Brain microvascular endothelial cell (primary cell): ENCODE results near the gene LRMDA.
"Not testable (repeated sequence)": the region's sequence is repeated elsewhere in the genome, so short reads cannot be mapped to it uniquely, and the experiment has no call there.

Source experiments
- DNase-seq: peaks from one replicate; pipeline ENCODE4 v3.0.0-alpha.2; 2020
- H3K27ac ChIP-seq: fragments of 250-450 bp; sonication (Bioruptor Pico); 2 replicates; pipeline ENCODE4 v1.5.1; 2020; ENCODE audit warnings: mild to moderate bottlenecking, moderate library complexity
- H3K27me3 ChIP-seq: fragments of 250-450 bp; sonication (Bioruptor Pico); replicated peaks from 2 replicates; pipeline ENCODE4 v1.5.1; 2020; ENCODE audit warnings: mild to moderate bottlenecking
- H3K36me3 ChIP-seq: fragments of 250-450 bp; sonication (Bioruptor Pico); replicated peaks from 2 replicates; pipeline ENCODE4 v1.5.1; 2020; ENCODE audit warnings: mild to moderate bottlenecking
- H3K4me3 ChIP-seq: 2 replicates; pipeline ENCODE4 v1.5.1; 2011; ENCODE audit warnings: low read depth, mild to moderate bottlenecking, control low read depth, low read length, moderate library complexity
- CTCF ChIP-seq: IDR thresholded peaks from 2 replicates; pipeline ENCODE4 v1.5.1; 2011; ENCODE audit warnings: low read depth, mild to moderate bottlenecking, moderate library complexity, low read length, control low read depth, inconsistent platforms; ENCODE audit errors: missing control alignments
- in situ Hi-C: cut with HindIII; loops from 2 replicates; pipeline ENCODE4 v1.10.0; 2017; ENCODE audit warnings: low sequenced_read_pairs, low pct_ligation_motif_present

Gene LRMDA

GRCh38 chr10:76583711-76584161 lies 1152.3 kb downstream of the LRMDA start:
- Histone ChIP-seq H3K4me3 (no peak overlapping the region), H3K36me3 (no peaks in the 10 kb centered on the region), H3K27me3 (no peaks in the 10 kb centered on the region), H3K27ac (peak overlapping the region; percentile 60)
- peak; percentile 89 for DNase-seq
- in situ Hi-C loops, result no loop called here
- TF ChIP-seq CTCF, result no peak

GRCh38 chr10:76584466-76584865 lies 1153.0 kb downstream of the LRMDA start:
- H3K4me3 ChIP-seq, H3K27me3 ChIP-seq, H3K36me3 ChIP-seq, in situ Hi-C loops: not testable (repeated sequence)
- DNase-seq, result peak; percentile 27
- peak overlapping the region; percentile 60 for H3K27ac ChIP-seq
